HepG2 (cell line): Measurements from ENCODE around the gene PSMD9. TPM values are rescaled to one million over a fixed set of nuclear protein-coding genes. Genes with fewer than 3 reads are reported as not detected.

Experiments used
- ETV5 ChIP-seq: IDR thresholded peaks from 2 replicates; pipeline ENCODE4 v1.6.1; 2018; ENCODE audit warnings: missing biosample characterization, missing genetic modification reagents, inconsistent platforms, borderline replicate concordance
- GATAD1 ChIP-seq: IDR thresholded peaks from 2 replicates; pipeline ENCODE4 v1.6.1; 2016; ENCODE audit warnings: missing genetic modification reagents, missing compliant biosample characterization
- GLI4 ChIP-seq: sonication (generic); formaldehyde crosslinking; IDR thresholded peaks from 2 replicates; pipeline ENCODE4 v1.5.1; 2020; ENCODE audit warnings: missing genetic modification reagents, mild to moderate bottlenecking, moderate library complexity, borderline replicate concordance
- HIVEP1 ChIP-seq: sonication (generic); formaldehyde crosslinking; IDR thresholded peaks from 2 replicates; pipeline ENCODE4 v1.4.0; 2020; ENCODE audit warnings: mild to moderate bottlenecking, missing genetic modification reagents
- HMG20B ChIP-seq: conservative IDR thresholded peaks from 2 replicates; pipeline ENCODE4 v1.6.1; 2016; ENCODE audit warnings: missing genetic modification reagents, missing compliant biosample characterization
- HMGA1 ChIP-seq: sonication (generic); formaldehyde crosslinking; conservative IDR thresholded peaks from 2 replicates; pipeline ENCODE4 v1.4.0; 2020; ENCODE audit warnings: missing genetic modification reagents
- IKZF1 ChIP-seq: fragments of 450-650 bp; IDR thresholded peaks from 2 replicates; pipeline ENCODE4 v1.7.1; 2016
- MTF1 ChIP-seq: sonication (generic); formaldehyde crosslinking; IDR thresholded peaks from 2 replicates; pipeline ENCODE4 v1.5.0; 2020; ENCODE audit warnings: missing genetic modification reagents
- NR1H2 ChIP-seq: sonication (generic); formaldehyde crosslinking; IDR thresholded peaks from 2 replicates; pipeline ENCODE4 v1.8.1; 2022; ENCODE audit warnings: low read depth, missing genetic modification reagents, borderline replicate concordance
- PREB ChIP-seq: sonication (generic); formaldehyde crosslinking; IDR thresholded peaks from 2 replicates; pipeline ENCODE4 v1.4.0; 2020; ENCODE audit warnings: missing genetic modification reagents
- RBM22 ChIP-seq: fragments of 200-400 bp; formaldehyde crosslinking; optimal IDR thresholded peaks from 2 replicates; pipeline ENCODE3; 2017; ENCODE audit warnings: mild to moderate bottlenecking, low read length, moderate library complexity
- RBM39 ChIP-seq: fragments of 200-400 bp; formaldehyde crosslinking; IDR thresholded peaks from one replicate; pipeline ENCODE4 v1.6.1; 2018; ENCODE audit warnings: antibody characterized with exemption, mild to moderate bottlenecking, low read depth, low read length; ENCODE audit not compliant: poor library complexity, severe bottlenecking
- SIN3A ChIP-seq: IDR thresholded peaks from 2 replicates; pipeline ENCODE4 v1.6.1; 2011; ENCODE audit warnings: low read depth, mild to moderate bottlenecking, control low read depth, low read length, borderline replicate concordance
- SOX13 ChIP-seq, 3 experiments: fragments of 450-650 bp in 1 of 3; sonication (generic) in 1 of 3; formaldehyde crosslinking in 1 of 3; IDR thresholded peaks in 2 of 3; conservative IDR thresholded peaks in 1 of 3; 2 replicates each; pipeline versions ENCODE4 v1.5.0 to v1.6.1; 2016 to 2020; ENCODE audit warnings: antibody characterized with exemption in 1 of 3, mild to moderate bottlenecking in 1 of 3, missing compliant biosample characterization in 1 of 3, missing genetic modification reagents in 1 of 3, moderate library complexity in 1 of 3
- ZHX1 ChIP-seq: sonication (generic); formaldehyde crosslinking; IDR thresholded peaks from 2 replicates; pipeline ENCODE4 v1.8.1; 2022; ENCODE audit warnings: low read depth, mild to moderate bottlenecking, missing genetic modification reagents
- ZNF557 ChIP-seq: sonication (generic); formaldehyde crosslinking; IDR thresholded peaks from 2 replicates; pipeline ENCODE4 v1.4.0; 2020; ENCODE audit warnings: missing genetic modification reagents
- ZNF562 ChIP-seq: sonication (generic); formaldehyde crosslinking; IDR thresholded peaks from 2 replicates; pipeline ENCODE4 v1.8.0; 2022; ENCODE audit warnings: missing genetic modification reagents, borderline replicate concordance
- ZNF597 ChIP-seq: sonication (generic); formaldehyde crosslinking; IDR thresholded peaks from 2 replicates; pipeline ENCODE4 v1.5.0; 2020; ENCODE audit warnings: missing genetic modification reagents
- ZNF619 ChIP-seq: sonication (generic); formaldehyde crosslinking; IDR thresholded peaks from 2 replicates; pipeline ENCODE4 v1.4.0; 2020; ENCODE audit warnings: mild to moderate bottlenecking, missing genetic modification reagents
- polyA plus RNA-seq, 8 experiments: library from polyadenylated mRNA; depleted of rRNA in 3 of 8; stranded (reverse) in 7 of 8; unstranded in 1 of 8; fragments of >200 nt; fragmentation: Illumina TruSeq in 4 of 8; extraction: Trizol in 4 of 8; gene quantifications; 2 replicates each; pipeline versions ENCODE4 v1.2.1 to v1.2.3, GENCODE V29; 2011 to 2016; ENCODE audit warnings: low read depth in 4 of 8, missing spikeins in 1 of 8, mixed read lengths in 1 of 8; ENCODE audit not compliant: insufficient read depth in 1 of 8
- total RNA-seq, 5 experiments: library from RNA; depleted of rRNA; stranded (reverse); fragments of >200 nt; fragmentation: Illumina TruSeq; extraction: Trizol; gene quantifications; 2 replicates each; pipeline ENCODE4 v1.2.3, GENCODE V29; 2016; ENCODE audit warnings: low read depth in 1 of 5
- TF ChIP-seq, protein P1 (sequence below): sonication (generic); formaldehyde crosslinking; IDR thresholded peaks from 2 replicates; pipeline ENCODE4 v1.5.0; 2020; ENCODE audit warnings: mild to moderate bottlenecking, missing genetic modification reagents, borderline replicate concordance

PSMD9 gene
- total and polyA plus RNA-seq, 2 of the 13 experiments (the other 11 are each of a cell fraction or from before 2014, with no cell fraction given): 41.4 to 61.1 TPM

DNA sequence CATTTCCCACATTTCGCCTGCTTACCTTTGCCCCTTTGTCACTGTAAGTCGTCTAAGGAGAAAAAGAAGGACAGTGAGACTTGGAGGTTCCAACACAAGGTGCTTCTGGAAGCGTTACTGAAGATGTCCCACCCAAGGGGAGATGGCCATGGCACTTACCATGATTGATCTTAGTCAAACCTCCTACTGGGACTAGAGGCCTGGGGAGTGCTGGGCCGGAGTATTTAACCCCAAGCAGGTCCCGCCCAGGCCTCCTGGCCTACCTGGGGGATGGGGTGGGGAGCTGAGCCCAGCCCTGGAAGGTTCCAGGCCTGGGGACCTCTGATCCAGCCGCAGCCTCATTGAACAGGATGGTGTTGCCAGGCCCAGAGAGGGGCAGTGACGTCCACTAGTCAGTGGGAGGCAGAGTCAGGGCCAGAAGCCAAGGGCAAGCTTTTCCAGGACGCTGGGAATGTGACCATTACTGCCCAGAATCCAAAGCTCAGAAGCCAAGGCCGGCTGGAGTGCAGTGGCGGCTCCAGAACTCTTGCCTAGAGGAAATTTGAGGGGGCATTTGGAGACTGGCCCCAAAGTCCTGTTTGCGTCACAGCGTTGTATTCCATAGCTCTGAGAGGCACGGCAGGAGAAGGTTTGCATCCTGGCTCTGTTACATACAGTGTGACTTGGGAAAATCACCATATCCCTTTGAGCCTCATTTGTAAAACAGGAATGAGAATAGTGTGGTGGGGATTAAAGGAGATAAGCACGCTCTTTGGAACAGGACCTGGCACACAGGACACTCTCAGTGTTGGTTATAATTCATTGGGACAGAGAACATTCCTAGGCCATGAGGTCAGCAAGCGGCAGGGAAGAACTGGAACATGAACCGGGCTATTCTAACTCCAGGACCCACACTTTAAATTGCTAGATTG lies 29.7 kb upstream of the PSMD9 start, which contains the start of gene HPD (continued):
- peak; percentile 66 for TF ChIP-seq RBM22
- TF ChIP-seq SIN3A: no peak; the same call in 1 of the 2 replicates
- no peak for TF ChIP-seq ZNF597 (CRISPR knock-in tag)
- TF ChIP-seq ZHX1 (CRISPR knock-in tag): peak; percentile 43
- TF ChIP-seq ETV5 (CRISPR knock-in tag): no peak; the same call in 1 of the 2 replicates
- TF ChIP-seq ZNF562: no peak
- TF ChIP-seq PREB (CRISPR knock-in tag): 0 out of 2 replicates have a peak, but pooled peaks have one; percentile 37
- no peak for TF ChIP-seq NR1H2 (CRISPR knock-in tag)
- TF ChIP-seq HIVEP1 (CRISPR knock-in tag): no peak
- no peak for TF ChIP-seq ZNF557 (CRISPR knock-in tag)
- no peak for TF ChIP-seq GLI4 (CRISPR knock-in tag)
- TF ChIP-seq RBM39: peak; percentile 46
- TF ChIP-seq IKZF1: no peak
- no peak for TF ChIP-seq HMGA1
- no peak; the same call in 1 of the 2 replicates for TF ChIP-seq SOX13 (IDR thresholded peaks at IDR 0.05)
- TF ChIP-seq SOX13 (CRISPR knock-in tag; conservative IDR thresholded peaks at IDR 0.05 in 1 of 2, IDR thresholded peaks at IDR 0.05 in 1 of 2): no peak; a peak in 2 of 4 replicates
- 0 out of 2 replicates have a peak, but pooled peaks have one; percentile 9 for TF ChIP-seq ZNF619
- TF ChIP-seq HMG20B (CRISPR knock-in tag): no peak; the same call in 1 of the 2 replicates
- TF ChIP-seq GATAD1 (CRISPR knock-in tag): no peak; the same call in 1 of the 2 replicates
- TF ChIP-seq, protein P1, sequence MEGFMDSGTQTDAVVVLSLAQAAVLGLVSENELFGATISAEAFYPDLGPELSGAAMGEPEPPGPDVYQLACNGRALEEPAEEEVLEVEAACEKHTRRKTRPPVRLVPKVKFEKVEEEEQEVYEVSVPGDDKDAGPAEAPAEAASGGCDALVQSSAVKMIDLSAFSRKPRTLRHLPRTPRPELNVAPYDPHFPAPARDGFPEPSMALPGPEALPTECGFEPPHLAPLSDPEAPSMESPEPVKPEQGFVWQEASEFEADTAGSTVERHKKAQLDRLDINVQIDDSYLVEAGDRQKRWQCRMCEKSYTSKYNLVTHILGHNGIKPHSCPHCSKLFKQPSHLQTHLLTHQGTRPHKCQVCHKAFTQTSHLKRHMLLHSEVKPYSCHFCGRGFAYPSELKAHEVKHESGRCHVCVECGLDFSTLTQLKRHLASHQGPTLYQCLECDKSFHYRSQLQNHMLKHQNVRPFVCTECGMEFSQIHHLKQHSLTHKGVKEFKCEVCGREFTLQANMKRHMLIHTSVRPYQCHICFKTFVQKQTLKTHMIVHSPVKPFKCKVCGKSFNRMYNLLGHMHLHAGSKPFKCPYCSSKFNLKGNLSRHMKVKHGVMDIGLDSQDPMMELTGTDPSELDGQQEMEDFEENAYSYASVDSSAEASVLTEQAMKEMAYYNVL: peak; percentile 82; the same call in 1 of the 2 replicates
- no peak for TF ChIP-seq MTF1 (CRISPR knock-in tag)
